Left colon (tissue), 2 donors: Measurements from ENCODE around the gene FOXJ2. TPM values are rescaled to one million over a fixed set of nuclear protein-coding genes. Genes with fewer than 3 reads are reported as not detected.
A peak's percentile ranks its signal among the peaks of the same experiment; 100 is the strongest.
"Not testable (repeated sequence)": the region's sequence is repeated elsewhere in the genome, so short reads cannot be mapped to it uniquely, and the experiment has no call there.

Experiments used
- ATAC-seq: fragments of 200-7000 bp; cut with Tn5 transposase; one replicate; pipeline ENCODE4 v1.9.1; 2020; ENCODE audit warnings: mild to moderate bottlenecking, moderate library complexity
- DNase-seq, 2 donors: peaks; one replicate each; pipeline ENCODE4 v3.0.0-alpha.2; 2020
- intact Hi-C, 2 donors: fragments of 100-400 bp; cut with DNase I in 1 of 2; cut with micrococcal nuclease in 1 of 2; formaldehyde crosslinking; loops; one replicate each; pipeline versions ENCODE4 v1.11.2 to v1.14.0; 2022; cut with DNase I, micrococcal nuclease
- total RNA-seq, 2 donors: library from RNA; stranded (reverse); fragmentation: NEBNext Ultra II Directional; extraction: Animal tissue kit (Norgen Biotek cat#: 25700); gene quantifications; one replicate each; pipeline ENCODE4 v1.2.1, GENCODE V29; 2021
- donor health status: DM: no; HTN: no; CAD: no.
- donor health status: DM: yes; HTN: yes; CAD: no.

FOXJ2 gene
- total RNA-seq, 2 donors from 2014 or later = 10.7 to 13.3 TPM

DNA sequence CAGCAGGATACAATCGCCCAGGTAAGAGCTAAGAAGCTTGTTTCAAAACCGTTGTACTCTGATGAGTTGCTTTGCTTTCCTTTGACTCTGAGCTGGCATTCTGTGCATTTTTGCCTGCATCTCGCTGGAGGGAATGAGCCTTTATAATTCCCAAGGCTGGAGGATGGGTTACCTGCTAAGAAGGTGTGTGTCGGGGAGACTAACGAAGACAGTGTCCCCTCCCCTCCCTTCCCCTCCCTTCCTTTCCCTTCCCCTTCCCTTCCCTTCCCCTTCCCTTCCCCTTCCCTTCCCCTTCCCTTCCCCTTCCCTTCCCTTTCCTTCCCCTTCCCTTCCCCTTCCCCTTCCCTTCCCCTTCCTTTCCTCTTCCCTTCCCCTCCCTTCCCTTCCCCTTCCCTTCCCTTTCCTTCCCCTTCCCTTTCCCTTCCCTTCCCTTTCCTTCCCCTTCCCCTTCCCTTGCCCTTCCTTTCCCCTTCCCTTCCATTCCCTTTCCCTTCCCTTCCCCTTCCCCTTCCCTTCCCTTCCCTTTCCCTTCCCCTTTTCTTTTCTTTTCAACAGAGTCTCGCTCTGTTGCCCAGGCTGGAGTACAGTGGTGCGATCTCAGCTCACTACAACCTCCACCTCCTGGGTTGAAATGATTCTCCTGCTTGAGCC is 18.2 kb downstream of the FOXJ2 start:
- DNase-seq = no peak
- intact Hi-C loops = no loop called here
- no peak for ATAC-seq

DNA sequence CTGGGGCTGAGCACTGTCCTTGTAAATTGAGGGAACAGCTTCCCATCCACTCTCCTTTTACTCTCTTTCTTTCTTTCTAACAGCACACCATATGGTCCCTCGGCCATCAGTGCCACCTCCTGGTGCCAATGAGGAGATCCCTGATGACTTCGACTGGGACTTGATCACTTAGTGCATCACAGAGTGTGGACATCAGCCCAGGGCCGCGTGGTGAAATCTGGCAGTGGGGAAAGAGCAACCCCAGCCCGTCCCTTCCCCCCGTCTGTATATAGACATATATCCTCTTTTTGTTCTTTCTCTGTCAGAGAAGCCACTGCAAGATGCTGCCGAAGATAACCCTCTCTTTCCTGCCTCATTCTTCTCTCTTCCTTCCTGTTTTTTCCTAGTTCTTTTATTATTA is 20.2 kb downstream of the FOXJ2 start:
- intact Hi-C loops = no loop called here
- no peak for ATAC-seq

DNA sequence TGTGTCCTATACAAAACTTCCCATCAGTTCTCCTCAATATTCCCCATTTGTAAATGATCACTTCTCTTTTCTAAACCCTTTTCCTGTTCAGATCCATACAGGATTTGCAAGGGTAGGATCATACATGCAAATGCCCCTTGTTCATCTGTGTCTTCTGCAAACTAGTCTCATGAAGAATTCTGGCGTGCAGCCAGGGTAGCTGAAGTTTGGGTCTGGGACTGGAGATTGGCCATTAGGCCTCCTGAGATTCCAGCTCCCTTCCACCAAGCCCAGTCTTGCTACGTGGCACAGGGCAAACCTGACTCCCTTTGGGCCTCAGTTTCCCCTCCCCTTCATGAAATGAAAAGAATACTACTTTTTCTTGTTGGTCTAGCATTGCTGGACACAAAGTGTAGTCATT is 22.3 kb downstream of the FOXJ2 start:
- peak in 1 of 2 donors; percentile 26 for DNase-seq
- no peak for ATAC-seq
- intact Hi-C loops = no loop called here

More for the DNA sequence above, 20.2 kb downstream of the FOXJ2 start:
- DNase-seq = no peak

DNA sequence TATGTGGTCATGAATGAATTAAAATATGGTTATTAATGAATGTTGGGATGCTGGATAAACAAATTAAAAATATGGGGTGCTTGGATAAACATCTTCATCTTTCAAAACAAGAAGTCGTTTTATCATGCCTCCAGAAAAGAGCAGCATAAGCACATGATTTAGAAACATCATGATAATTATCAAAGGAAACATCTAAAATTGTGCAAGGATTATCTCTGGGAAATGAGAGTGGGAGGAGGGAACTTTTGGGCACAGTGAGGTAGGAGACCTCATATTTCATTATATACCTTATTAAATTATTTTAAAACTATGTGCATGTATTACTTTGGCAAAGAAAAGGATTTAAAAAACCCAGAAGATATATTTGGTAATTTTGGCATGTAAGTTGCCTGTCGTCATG is 24.8 kb downstream of the FOXJ2 start:
- DNase-seq (no peak), ATAC-seq (no peak)
- intact Hi-C loops = no loop called here

DNA sequence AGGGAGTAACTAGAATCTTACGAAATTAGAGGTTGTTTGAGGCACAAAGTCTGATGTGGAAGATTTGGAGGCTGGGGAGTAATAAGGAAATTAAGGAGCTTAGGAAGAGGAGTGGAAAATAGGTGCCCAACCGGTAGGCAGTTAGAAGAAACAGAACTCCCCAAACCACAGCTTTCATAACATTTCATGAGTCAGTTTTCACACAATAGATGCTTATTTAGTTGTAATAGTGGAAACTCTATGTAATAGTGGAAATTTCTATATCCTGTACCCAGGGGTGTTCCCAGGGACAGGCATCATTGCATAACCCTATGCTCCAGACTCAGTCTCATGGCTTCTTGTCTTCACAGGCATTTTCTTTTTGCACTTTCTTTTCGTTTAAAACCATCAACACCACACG is 25.3 kb downstream of the FOXJ2 start:
- DNase-seq (no peak), ATAC-seq (no peak)
- intact Hi-C loops = no loop called here

DNA sequence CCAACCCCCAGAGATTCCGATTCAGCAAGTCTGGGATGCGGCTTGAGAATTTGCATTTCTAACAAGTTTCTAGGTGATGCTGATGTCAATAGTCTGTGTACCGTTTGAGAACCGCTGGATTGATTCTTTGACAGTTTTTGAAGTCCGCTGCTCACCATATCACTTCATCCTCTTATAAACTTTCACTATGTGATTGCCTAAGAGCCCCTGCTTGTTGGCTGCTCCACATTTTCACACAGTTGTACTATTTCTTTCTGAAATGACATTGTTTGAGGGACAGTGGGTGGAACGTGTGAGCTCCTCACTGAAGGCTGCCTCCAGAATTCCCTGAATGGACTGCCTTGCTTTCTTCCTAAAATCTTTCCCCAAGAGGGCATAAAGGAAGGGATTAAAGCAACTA is 26.0 kb downstream of the FOXJ2 start:
- no peak for ATAC-seq
- no peak for DNase-seq
- intact Hi-C loops = no loop called here

DNA sequence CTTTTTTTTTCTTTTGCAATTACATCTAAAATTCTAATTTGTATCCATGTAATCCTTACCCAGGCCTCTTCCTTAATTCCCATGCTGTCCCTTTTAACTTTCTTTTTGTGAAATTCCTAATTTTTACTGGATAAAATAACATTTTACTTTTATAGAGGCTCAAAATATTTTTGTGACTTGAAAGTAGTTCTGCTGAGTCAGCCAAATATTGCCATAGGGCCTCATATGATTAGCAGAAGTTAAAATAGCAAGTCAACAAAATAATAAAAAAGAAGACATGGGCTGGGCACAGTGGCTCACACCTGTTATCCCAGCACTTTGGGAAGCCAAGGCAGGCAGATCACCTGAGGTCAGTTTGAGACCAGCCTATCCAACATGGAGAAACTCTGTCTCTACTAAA is 31.6 kb downstream of the FOXJ2 start:
- intact Hi-C loops = no loop called here
- no peak for ATAC-seq
- no peak for DNase-seq

DNA sequence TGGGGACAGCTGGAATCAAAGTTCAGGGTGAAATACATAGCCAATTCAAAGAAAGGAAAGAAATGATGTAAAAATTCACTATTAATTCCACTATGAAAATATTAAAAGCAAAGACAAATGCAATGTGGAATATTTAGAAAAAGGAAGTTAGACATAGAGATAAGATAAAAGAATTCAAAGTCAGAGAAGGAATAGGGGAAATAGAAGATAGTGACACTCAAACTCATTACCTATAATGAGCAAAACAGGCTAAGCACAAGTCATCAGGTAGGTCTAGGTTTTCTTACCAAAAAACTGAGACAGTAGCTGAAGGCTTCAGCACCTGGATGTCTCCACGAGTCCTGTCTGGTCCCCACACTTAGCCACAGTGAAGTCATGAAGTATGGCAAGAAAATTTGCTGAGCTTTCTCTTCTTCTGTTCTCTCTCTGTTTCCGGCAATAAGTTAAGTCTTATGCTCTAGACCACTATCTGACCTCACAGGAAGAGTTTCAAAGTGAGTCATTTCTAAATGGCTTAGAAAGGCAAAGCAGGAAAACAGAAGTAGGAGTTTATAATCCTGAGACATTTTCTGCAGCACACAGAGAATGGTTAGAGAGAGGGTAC is 33.6 kb downstream of the FOXJ2 start, which contains the start of gene C3AR1:
Gene C3AR1 (minus strand): TSS at position 369 of the 604 bp plus-strand sequence. CDS start 6,174 bp downstream, outside the sequence.
- peak; percentile 35 for ATAC-seq
- peak in 1 of 2 donors; percentile 26 for DNase-seq
- intact Hi-C loops = no loop called here

DNA sequence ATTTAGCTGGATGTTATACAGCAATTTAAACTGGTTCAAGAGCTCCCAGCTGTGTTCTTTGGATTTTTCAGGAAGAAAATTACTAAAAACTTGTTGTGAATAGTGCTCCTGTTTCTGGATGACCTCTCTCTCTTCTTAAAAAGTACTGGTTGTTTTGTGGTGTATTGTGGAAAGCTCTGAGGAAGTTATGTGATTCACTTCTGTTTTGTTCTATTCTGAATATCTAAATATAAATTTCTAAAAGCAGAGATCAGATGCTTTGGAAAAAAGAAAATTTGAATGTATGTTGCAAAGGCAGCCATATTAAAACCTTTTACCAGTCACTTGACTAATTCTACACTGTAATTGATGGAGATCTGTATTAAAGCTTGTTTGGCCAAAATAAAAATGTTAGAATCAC is 37.1 kb downstream of the FOXJ2 start:
- DNase-seq (no peak), ATAC-seq (no peak)
- intact Hi-C loops = no loop called here

DNA sequence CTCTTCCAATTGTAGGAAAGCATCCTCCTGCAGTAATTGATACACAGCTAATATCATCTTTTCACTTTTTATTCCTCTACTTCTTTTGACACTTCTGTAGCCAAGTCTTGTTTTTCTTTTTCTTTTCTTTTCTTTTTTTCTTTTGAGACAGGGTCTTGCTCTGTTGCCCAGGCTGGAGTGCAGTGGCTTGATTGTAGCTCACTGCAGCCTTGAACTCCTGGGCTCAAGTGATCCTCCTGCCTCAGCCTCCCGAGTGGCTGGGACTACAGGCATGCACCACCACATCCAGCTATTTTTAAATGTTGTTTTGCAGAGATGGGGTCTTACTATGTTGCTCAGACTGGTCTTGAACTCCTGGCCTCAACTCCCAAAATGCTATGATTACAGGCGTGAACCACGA is 39.3 kb downstream of the FOXJ2 start:
- ATAC-seq, intact Hi-C loops, DNase-seq: not testable (repeated sequence)

DNA sequence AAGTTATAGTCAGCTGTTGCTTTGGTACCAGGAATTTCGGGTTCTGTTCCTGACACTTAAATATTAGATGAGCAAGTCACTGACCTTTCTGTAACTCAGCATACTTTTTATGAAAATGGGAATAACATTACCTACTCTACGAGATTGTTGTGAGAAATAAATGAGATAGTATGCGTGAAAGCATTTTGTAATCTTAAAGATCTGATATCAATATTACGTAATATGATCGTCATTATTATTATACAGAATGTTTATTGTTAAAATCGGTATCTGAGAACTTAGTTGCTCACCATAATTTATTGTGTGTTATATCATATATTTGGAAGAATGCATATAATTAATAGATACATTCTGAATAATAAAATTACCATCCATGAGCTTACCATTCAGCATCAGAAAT is 43.4 kb downstream of the FOXJ2 start:
- no peak for ATAC-seq
- intact Hi-C loops = no loop called here
- no peak for DNase-seq

DNA sequence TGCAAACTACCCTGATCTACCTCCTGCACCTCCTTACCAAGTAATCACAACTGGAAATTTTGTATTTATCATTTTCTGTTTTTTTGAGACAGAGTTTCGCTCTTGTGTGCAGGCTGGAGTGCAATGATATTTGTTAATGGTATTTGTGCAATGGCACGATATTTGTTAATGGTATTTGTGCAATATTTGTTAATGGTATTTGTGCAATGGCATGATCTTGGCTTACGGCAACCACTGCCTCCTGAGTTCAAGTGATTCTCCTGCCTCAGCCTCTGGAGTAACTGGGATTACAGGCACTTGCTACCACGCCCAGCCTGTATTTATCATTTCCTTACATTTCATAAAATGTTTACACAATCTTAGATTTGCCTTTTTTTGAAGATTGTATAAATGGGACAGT is 43.9 kb downstream of the FOXJ2 start:
- no peak for DNase-seq
- no peak for ATAC-seq
- intact Hi-C loops = no loop called here

DNA sequence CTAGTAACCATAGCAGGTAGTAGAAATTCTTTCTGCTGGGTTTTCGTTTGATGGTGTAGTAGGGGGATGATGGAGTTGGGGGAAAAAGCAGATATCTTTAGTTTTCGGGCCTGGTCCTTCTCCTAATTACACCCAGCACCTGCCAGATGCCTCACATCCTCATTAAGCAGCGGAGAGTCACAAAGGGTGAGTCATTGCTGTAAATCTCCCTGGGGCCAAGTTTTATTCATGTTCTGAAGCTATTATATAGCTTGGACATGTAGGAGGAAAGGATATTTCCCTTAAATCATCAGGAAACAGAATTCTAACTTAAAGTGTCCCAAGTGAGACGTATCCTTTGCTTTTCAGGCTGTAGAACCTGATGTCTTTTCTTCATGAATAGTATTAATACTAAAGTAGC is 44.7 kb downstream of the FOXJ2 start:
- ATAC-seq = no peak
- DNase-seq = no peak
- intact Hi-C loops = no loop called here

DNA sequence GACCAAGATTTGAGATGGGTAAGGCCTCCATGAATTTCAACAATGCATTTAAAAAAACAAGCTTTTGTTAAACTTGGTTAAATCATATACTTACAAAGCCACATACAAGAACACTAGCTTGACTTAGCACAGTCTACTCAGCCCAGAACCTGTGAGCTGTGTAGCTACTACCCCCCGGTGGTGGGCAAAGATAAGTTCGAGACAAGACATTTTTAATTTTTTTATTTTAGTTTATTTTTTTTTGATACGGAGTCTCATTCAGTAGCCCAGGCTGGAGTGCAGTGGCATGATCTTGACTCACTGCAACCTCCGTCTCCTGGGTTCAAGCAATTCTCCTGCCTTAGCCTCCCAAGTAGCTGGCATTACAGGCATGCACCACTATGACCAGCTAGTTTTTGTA is 45.9 kb downstream of the FOXJ2 start:
- DNase-seq = no peak
- no peak for ATAC-seq
- intact Hi-C loops = no loop called here

DNA sequence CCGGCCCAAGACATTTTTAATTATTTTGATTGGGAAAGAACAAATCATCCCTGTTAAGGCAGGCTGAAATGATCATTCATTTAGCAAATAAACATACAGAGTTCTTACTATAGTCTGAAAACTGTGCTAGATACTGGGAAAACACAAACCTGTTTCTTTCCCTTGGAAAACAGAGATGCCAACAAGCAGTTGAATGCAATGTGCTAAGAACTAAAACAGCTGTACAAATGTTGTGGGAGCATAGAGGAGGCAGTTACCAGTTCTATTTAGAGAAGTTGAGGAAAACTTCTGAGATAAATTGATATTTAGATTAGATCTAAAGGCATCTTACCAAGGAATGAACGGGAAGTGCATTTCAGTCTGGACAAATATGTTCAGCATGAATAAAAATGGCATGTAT is 46.4 kb downstream of the FOXJ2 start:
- ATAC-seq = no peak
- intact Hi-C loops = no loop called here

DNA sequence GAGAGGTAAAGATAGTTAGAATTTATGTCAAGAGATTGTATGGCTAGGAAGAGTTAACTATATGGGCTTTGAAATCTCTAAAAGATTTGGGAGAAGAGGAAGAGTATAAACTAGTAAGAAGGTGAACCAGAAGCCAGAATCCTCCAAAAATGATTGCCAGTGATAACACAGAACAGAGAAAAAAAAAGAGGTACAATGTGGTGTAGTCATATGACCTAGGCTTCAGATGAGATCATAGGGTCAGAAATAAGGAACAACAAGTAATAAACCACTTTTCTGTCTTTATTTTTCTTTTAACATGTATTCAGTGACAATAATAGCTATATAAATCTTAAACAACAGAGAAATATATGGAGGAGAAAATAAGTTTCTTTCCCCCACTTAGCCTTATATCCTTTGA is 47.6 kb downstream of the FOXJ2 start:
- intact Hi-C loops = no loop called here
- ATAC-seq = no peak
- no peak for DNase-seq

More for the DNA sequence above, 46.4 kb downstream of the FOXJ2 start:
- no peak for DNase-seq

DNA sequence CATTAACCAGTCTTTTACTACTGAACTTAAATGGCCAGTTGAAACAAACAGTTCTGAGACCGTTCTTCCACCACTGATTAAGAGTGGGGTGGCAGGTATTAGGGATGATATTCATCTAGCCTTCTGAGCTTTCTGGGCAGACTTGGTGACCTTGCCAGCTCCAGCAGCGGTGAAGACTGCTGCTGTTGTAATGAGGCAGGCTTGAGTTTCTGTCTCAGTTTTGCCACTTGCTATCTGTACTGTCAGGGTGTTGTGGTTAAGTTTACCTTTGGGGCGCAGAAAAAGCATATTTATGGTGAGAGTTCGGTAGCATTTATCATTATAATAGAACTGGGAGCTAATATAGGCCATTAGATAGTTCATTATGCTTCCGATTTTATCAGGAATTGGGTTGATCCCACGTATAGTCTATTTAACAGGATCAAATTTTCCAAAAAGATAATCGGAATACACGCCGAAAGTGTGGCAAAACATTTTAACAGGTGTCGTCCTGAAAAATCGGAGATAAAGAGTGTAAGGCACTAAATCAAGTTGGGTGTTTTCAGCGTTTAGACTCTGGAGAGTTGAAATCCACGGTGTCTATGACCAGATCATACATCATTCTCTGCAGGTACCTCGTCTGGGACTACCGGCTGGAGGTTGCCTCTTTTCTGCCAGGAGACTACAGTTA is 48.9 kb downstream of the FOXJ2 start:
- intact Hi-C loops = no loop called here
- peak in 1 of 2 donors; percentile 19 for DNase-seq
- peak; percentile 56 for ATAC-seq

DNA sequence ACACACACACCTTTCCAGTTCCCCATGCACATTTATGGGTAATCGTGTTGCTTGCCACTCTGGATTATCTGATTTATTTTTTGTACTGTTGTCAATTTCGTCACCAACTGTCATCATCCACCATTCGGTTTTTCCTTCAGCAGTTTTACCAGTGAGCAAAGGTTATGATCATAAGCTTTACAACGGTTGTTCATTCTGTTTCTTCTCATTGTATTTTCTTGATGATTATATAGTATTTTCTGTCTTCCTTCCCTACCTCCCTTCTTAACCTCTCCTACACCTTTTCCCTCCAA is 50.2 kb downstream of the FOXJ2 start:
- intact Hi-C loops = no loop called here
- no peak for ATAC-seq
- DNase-seq = no peak

DNA sequence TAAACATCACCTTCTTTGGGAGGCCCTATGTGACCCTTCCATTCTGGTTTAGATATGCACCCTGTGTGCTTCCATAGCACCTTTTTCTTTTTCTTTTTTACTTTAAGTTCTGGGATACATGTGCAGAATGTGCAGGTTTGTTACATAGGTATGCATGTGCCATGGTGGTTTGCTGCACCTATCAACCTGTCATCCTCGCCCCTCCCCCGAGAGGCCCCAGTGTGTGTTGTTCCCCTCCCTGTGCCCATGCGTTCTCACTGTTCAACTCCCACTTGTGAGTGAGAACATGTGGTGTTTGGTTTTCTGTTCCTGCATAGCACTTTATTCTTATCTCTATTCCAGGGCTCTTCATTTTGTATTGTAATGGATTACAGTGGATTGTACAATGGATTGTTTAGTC is 51.8 kb downstream of the FOXJ2 start:
- ATAC-seq, DNase-seq, intact Hi-C loops: not testable (repeated sequence)

DNA sequence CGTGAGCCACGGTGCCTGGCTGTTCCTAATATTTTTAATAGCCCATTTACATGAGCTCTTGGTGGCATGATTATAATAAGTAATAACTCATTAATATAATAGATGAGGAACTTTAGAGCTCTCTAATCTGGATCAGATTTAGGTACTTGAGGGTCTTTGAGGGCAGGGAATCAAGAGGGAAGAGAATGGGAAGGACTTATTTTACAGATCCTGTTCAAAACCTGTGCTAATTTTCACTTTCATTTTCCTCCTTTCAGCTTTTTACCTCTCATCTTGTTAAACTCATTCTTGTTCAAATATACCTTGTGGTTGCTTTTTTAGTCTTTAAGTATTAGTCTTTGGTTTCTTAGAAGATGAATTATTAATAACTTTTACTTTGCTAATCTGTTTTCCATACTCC is 55.1 kb downstream of the FOXJ2 start:
- intact Hi-C loops = no loop called here
- DNase-seq (no peak), ATAC-seq (no peak)

DNA sequence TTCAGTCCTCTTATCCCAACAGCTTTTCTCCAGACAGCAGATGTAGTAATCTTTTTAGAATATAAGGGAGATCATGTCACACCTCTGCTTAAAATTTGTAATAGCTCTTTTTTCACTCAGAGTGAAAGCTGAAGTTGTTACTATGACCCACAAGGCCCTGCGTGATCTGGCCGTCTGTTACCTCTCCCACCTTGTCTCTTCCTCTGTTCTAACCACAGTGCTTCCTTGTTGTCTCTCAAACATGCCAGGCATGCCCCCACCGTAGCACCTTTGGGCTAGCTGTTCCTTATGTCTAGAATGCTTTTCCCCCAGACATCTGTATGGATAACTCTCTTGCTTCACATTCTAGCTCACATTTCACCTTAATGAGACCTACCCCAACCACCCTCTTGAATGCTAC is 56.1 kb downstream of the FOXJ2 start:
- no peak for ATAC-seq
- DNase-seq = no peak
- intact Hi-C loops = no loop called here
